ENCODE measurements around the gene SLC7A9. TPM values are rescaled to one million over a fixed set of nuclear protein-coding genes. Genes with fewer than 3 reads are reported as not detected.
"Not testable (repeated sequence)": the region's sequence is repeated elsewhere in the genome, so short reads cannot be mapped to it uniquely, and the experiment has no call there.

Gene SLC7A9
- total RNA-seq, 1 donor from 2014 or later, result not detected

GRCh38 chr19:32864318-32865007 is 5.1 kb downstream of the SLC7A9 start:
- no peak for DNase-seq (ENCODE audit: low spot score)

DNA sequence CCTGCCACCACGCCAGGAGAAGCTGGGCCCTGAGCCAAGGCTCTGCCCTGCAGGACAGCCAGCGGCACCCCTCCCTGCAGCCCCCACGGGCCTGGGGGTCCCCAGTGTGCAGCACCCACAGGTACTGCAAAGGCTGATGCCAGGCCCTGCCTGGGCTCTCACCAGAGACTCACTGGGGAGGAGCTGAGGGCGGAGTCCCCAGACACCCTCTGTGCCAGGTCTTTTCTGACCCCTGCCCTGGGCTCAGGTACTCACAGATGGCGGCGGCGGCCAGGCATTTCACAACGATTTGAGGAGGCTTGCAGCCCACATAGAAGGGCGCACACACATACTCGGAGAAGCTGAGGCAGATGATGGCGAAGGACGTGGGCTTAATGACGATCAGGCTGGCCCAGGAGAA is 5.7 kb downstream of the SLC7A9 start:
- no peak for DNase-seq (ENCODE audit: low spot score)

- DNase-seq (ENCODE audit: low spot score), result no peak
Observed at GRCh38 chr19:32863301-32863700, 6.3 kb downstream of the SLC7A9 start.

GRCh38 chr19:32862741-32863140 is 6.8 kb downstream of the SLC7A9 start:
- no peak for DNase-seq (ENCODE audit: low spot score)

DNA sequence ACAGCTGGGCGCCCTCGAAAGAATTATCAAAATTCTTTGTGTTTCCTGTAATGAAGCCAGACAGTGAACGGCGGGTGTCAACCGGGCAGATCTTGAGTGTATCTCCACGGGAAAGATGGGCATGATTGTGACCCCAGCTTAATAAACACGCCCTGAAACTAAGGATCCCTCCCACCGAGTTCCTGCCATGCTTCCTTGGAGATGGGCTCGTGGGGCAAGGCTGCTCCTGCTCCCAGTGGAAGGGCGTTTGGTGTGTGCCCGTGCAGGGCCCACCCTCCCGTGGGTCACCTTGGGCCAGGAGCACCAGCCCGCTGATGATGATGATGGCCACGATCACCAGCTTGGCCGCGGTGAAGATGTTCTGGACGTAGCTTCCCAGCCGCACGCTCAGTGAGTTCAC is 7.4 kb downstream of the SLC7A9 start:
- no peak for DNase-seq (ENCODE audit: low spot score)

- DNase-seq (ENCODE audit: low spot score), result no peak
Observed at GRCh38 chr19:32861596-32861995, 8.0 kb downstream of the SLC7A9 start.

- DNase-seq (ENCODE audit: low spot score), result no peak
Observed at GRCh38 chr19:32859591-32859990, 10.0 kb downstream of the SLC7A9 start.

DNA sequence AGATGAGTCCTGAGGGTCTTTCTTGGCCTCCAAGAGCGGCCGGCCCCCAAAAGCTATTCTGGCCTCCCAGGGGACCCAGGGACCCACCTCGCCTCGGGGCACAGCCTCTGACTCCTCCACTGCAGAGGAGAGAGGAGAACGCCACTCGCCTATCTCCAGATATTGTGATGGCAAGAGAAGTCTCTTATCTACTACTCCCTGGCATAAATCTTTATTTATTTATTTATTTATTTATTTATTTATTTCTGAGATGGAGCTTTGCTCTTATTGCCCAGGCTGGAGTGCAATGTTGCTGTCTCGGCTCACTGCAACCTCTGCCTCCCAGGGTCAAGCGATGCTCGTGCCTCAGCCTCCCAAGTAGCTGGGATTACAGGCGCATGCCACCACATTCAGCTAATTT is 11.0 kb downstream of the SLC7A9 start:
- DNase-seq (ENCODE audit: low spot score), result no peak

GRCh38 chr19:32858155-32858554 is 11.4 kb downstream of the SLC7A9 start:
- DNase-seq (ENCODE audit: low spot score), result no peak

GRCh38 chr19:32857584-32857983 is 12.0 kb downstream of the SLC7A9 start:
- no peak for DNase-seq (ENCODE audit: low spot score)

- DNase-seq (ENCODE audit: low spot score), result not testable (repeated sequence)
Observed at GRCh38 chr19:32856818-32857217, 12.7 kb downstream of the SLC7A9 start.

DNA sequence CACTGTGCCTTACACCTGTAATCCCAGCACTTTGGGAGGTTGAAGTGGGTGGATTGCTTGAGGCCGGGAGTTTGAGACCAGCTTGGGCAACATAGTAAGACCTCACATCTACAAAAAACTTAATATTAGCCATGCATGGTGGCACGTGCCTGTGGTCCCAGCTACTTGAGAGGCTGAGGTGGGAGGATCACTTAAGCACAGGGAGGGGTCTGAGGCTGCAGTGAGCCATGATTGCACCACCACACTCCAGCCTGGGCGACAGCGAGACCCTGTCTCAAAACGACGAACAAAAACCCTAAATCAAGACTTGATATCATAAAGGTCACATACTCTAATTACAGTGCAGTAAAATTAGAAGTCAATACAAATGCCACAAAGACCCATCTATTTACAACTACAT is 17.4 kb downstream of the SLC7A9 start:
- no peak for DNase-seq (ENCODE audit: low spot score)

DNA sequence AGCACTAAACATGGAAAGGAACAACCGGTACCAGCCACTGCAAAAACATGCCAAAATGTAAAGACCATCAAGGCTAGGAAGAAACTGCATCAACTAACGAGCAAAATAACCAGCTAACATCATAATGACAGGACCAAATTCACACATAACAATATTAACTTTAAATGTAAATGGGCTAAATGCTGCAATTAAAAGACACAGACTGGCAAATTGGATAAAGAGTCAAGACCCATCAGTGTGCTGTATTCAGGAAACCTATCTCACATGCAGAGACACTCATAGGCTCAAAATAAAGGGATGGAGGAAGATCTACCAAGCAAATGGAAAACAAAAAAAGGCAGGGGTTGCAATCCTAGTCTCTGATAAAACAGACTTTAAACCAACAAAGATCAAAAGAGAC is 21.5 kb downstream of the SLC7A9 start:
- DNase-seq (ENCODE audit: low spot score), result not testable (repeated sequence)

GRCh38 chr19:32843716-32844245 is 25.8 kb downstream of the SLC7A9 start:
- no peak for DNase-seq (ENCODE audit: low spot score)

- DNase-seq (ENCODE audit: low spot score), result no peak
Observed at GRCh38 chr19:32842061-32842460, 27.5 kb downstream of the SLC7A9 start.

DNA sequence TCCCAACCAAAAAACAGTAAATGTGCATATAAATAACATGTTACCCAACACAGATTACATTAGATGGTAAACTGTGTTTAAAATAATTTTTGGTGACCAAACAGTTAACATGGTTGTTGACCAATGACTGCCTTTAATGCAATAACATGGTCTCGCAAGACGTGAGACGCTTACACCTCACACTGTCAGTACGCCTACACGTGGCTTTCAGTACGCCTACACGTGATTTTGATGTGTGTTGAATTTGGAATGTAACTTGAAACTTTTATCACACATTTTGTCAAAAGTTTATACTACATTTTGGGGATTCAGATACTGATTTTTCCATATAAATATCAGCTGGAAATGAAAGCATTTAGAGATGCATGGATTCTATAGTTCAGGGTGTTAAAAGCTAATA is 32.0 kb downstream of the SLC7A9 start:
- no peak for DNase-seq (ENCODE audit: low spot score)

DNA sequence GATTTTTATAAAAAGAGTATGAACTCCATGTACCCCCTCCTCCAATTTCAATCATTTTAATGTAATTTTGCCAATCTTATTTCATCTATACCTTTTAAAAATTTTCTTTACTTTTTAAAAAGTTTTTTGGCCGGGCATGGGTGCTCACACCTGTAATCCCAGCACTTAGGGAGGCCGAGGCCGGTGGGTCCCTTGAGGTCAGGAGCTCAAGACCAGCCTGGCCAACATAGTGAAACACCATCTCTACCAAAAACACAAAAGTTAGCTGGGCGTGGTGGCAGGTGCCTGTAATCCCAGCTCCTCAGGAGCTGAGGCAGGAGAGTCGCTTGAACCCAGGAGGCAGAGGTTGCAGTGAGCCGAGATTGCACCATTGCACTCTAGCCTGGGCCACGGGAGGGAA is 36.2 kb downstream of the SLC7A9 start:
- not testable (repeated sequence) for DNase-seq (ENCODE audit: low spot score)

- not testable (repeated sequence) for DNase-seq (ENCODE audit: low spot score)
Observed at GRCh38 chr19:32832825-32833224, 36.7 kb downstream of the SLC7A9 start.

DNA sequence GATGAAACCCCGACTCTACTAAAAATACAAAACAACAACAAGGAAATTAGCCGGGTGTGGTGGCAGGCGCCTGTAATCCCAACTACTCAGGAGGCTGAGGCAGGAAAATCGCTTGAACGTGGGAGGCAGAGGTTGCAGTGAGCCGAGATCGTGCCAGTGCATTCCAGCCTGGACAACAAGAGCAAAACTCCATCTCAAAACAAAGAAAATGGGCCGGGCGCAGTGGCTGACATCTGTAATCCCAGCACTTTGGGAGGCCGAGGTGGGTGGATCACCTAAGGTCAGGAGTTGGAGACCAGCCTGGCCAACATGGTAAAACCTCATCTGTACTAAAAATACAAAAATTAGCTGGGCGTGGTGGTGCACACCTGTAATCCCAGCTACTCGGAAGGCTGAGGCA is 37.5 kb downstream of the SLC7A9 start:
- DNase-seq (ENCODE audit: low spot score), result not testable (repeated sequence)

- no peak for DNase-seq (ENCODE audit: low spot score)
Observed at GRCh38 chr19:32831611-32832010, 38.0 kb downstream of the SLC7A9 start.

DNA sequence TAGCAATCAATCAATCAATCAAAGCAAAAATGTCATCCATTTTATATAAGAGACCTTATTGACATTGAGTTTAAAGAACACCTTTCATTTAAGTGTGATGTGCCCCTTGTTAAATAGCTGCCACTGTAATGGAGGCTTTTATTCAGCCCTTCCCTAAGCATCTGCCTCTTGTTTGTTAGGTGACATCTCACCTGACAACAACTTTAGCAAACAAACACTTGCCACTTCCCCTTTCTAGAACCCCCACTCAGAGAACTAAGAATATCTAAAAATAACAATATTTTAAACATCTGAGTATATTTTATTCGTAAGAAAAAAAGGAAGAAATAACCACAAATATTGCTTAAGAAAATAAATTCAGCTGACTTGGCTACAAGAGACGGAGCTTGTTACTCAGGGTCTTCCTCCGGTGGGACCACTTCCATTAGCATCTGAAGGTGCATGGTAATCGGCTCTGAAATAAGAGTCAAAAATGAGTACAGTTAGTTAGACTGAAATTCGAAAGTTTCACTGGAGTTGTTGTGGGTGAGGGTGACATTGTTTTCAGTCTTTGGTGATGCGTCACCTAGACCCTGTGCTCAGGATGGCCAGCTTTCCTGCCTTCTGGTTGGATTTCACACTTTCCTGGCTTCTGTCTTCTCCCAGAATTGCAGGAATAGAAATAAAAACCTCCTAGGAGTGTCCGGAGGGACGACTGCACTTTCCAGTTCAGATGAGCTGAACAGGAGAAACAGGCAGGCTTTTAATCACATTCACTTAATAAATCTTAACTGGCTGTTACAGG is 39.1 kb downstream of the SLC7A9 start:
- DNase-seq (ENCODE audit: low spot score), result no peak

GRCh38 chr19:32829345-32829896 is 40.1 kb downstream of the SLC7A9 start:
- DNase-seq (ENCODE audit: low spot score), result no peak

Measured in umbilical cord (tissue), 2 donors.